Heart left ventricle (tissue), 13 donors: ENCODE results near the gene CNOT10.

ENCODE experiments used
- CTCF ChIP-seq, 12 donors: fragments of 200-600 bp; sonication (generic) in 4 of 12; IDR thresholded peaks; one replicate each; pipeline versions ENCODE4 v1.5.0 to v1.8.0; 2018 to 2022; ENCODE audit warnings: antibody characterized with exemption in 12 of 12, mild to moderate bottlenecking in 5 of 12
- POLR2A ChIP-seq, 2 donors: fragments of 450-650 bp; IDR thresholded peaks; one replicate each; pipeline ENCODE4 v1.6.1; 2017; ENCODE audit warnings: antibody characterized with exemption in 2 of 2, mild to moderate bottlenecking in 2 of 2, moderate library complexity in 2 of 2
- donor health status: ischemic (EF 13 %, LVEDD 7.1; RV severe dilation, severe dysfunction).
- donor health status: DM: no; HTN: yes; CAD: no.
- donor health status: DM: no; HTN: no; CAD: no.
- donor health status: ischemic (EF 25% LVEDD 6.9; RV normal size, moderate dysfunction).
- donor health status: ischemic (EF 25% LVEDD 5.7; RV mildly dilated, moderate dysfunction).
- donor health status: ischemic (EF 35%, LVEDD 5.7; RV mildly dilated, moderate dysfunction).
- donor health status: nonischemic (EF 11% LVEDD 7.7; RV severe dilation, severe dysfunction).
- donor health status: DM: yes; HTN: yes; CAD: no.
- donor health status: PGD.
- donor health status: ischemic (EF 29% LVEDD 5.4; RV normal size, mild dysfunction).
- donor health status: nonischemic (EF 23%, LVEDD 6.1; RV moderate dilation, normal function).

- TF ChIP-seq CTCF (IDR thresholded peaks at IDR 0.05) (no peak), POLR2A (IDR thresholded peaks at IDR 0.05) (no peak)
These were observed 109.7 kb downstream of the CNOT10 start for GRCh38 chr3:32794487-32795308.
